ENCODE results near the gene PLEKHB2. TPM values are rescaled to one million over a fixed set of nuclear protein-coding genes. Genes with fewer than 3 reads are reported as not detected.

The PLEKHB2 gene
- total and polyA plus RNA-seq, 2 experiments from 2014 or later: 39.8 to 99.2 TPM

DNA sequence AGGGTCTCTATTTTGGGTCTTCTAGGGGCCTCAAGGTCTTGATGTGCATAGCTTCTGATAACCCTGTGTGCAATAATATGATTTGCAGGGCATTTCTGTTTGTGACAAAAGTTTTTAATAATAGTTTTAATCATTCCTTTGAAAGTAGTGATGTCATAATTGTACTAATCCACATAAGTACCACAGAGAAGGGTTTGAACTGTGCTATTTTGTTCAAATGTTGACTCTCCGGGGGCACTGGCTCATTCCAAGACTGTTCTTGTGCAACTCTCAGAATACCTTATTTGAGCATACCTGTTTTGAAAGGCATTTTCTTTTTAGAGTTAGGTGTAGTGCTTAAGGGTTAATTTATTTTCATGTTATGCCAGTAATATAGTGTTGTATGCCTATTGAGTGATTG lies 41.6 kb downstream of the PLEKHB2 start:
- TF ChIP-seq, protein P1, sequence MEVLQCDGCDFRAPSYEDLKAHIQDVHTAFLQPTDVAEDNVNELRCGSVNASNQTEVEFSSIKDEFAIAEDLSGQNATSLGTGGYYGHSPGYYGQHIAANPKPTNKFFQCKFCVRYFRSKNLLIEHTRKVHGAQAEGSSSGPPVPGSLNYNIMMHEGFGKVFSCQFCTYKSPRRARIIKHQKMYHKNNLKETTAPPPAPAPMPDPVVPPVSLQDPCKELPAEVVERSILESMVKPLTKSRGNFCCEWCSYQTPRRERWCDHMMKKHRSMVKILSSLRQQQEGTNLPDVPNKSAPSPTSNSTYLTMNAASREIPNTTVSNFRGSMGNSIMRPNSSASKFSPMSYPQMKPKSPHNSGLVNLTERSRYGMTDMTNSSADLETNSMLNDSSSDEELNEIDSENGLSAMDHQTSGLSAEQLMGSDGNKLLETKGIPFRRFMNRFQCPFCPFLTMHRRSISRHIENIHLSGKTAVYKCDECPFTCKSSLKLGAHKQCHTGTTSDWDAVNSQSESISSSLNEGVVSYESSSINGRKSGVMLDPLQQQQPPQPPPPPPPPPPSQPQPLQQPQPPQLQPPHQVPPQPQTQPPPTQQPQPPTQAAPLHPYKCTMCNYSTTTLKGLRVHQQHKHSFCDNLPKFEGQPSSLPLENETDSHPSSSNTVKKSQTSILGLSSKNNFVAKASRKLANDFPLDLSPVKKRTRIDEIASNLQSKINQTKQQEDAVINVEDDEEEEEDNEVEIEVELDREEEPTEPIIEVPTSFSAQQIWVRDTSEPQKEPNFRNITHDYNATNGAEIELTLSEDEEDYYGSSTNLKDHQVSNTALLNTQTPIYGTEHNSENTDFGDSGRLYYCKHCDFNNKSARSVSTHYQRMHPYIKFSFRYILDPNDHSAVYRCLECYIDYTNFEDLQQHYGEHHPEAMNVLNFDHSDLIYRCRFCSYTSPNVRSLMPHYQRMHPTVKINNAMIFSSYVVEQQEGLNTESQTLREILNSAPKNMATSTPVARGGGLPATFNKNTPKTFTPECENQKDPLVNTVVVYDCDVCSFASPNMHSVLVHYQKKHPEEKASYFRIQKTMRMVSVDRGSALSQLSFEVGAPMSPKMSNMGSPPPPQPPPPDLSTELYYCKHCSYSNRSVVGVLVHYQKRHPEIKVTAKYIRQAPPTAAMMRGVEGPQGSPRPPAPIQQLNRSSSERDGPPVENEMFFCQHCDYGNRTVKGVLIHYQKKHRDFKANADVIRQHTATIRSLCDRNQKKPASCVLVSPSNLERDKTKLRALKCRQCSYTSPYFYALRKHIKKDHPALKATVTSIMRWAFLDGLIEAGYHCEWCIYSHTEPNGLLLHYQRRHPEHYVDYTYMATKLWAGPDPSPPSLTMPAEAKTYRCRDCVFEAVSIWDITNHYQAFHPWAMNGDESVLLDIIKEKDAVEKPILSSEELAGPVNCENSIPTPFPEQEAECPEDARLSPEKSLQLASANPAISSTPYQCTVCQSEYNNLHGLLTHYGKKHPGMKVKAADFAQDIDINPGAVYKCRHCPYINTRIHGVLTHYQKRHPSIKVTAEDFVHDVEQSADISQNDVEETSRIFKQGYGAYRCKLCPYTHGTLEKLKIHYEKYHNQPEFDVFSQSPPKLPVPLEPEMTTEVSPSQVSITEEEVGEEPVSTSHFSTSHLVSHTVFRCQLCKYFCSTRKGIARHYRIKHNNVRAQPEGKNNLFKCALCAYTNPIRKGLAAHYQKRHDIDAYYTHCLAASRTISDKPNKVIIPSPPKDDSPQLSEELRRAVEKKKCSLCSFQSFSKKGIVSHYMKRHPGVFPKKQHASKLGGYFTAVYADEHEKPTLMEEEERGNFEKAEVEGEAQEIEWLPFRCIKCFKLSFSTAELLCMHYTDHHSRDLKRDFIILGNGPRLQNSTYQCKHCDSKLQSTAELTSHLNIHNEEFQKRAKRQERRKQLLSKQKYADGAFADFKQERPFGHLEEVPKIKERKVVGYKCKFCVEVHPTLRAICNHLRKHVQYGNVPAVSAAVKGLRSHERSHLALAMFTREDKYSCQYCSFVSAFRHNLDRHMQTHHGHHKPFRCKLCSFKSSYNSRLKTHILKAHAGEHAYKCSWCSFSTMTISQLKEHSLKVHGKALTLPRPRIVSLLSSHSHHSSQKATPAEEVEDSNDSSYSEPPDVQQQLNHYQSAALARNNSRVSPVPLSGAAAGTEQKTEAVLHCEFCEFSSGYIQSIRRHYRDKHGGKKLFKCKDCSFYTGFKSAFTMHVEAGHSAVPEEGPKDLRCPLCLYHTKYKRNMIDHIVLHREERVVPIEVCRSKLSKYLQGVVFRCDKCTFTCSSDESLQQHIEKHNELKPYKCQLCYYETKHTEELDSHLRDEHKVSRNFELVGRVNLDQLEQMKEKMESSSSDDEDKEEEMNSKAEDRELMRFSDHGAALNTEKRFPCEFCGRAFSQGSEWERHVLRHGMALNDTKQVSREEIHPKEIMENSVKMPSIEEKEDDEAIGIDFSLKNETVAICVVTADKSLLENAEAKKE (CRISPR knock-in tag; IDR thresholded peaks at IDR 0.05): no peak
- TF ChIP-seq ZNF114 (CRISPR knock-in tag; IDR thresholded peaks at IDR 0.05) (no peak), ZNF331 (CRISPR knock-in tag; IDR thresholded peaks at IDR 0.05; ENCODE audit: low read depth) (no peak), POLR2AphosphoS5 (IDR thresholded peaks at IDR 0.05; ENCODE audit: low read depth) (no peak), CTCF (conservative IDR thresholded peaks at IDR 0.05; ENCODE audit: low read depth in 2 of 2) (no peak), JUNB (IDR thresholded peaks at IDR 0.05; ENCODE audit: unreplicated experiment) (no peak), STAT1 (IDR thresholded peaks at IDR 0.05; ENCODE audit: unreplicated experiment) (no peak), NANOG (IDR thresholded peaks at IDR 0.05; ENCODE audit: borderline replicate concordance) (no peak), EZH2phosphoT487 (IDR thresholded peaks at IDR 0.05; ENCODE audit: unreplicated experiment) (no peak), EZH2 (IDR thresholded peaks at IDR 0.05; ENCODE audit: low read depth, unreplicated experiment) (no peak), CREB1 (CRISPR knock-in tag; IDR thresholded peaks at IDR 0.05; ENCODE audit: low read depth) (no peak)
- TF ChIP-seq, protein P2, sequence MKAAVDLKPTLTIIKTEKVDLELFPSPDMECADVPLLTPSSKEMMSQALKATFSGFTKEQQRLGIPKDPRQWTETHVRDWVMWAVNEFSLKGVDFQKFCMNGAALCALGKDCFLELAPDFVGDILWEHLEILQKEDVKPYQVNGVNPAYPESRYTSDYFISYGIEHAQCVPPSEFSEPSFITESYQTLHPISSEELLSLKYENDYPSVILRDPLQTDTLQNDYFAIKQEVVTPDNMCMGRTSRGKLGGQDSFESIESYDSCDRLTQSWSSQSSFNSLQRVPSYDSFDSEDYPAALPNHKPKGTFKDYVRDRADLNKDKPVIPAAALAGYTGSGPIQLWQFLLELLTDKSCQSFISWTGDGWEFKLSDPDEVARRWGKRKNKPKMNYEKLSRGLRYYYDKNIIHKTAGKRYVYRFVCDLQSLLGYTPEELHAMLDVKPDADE (IDR thresholded peaks at IDR 0.05): no peak
- TF ChIP-seq, protein P3, sequence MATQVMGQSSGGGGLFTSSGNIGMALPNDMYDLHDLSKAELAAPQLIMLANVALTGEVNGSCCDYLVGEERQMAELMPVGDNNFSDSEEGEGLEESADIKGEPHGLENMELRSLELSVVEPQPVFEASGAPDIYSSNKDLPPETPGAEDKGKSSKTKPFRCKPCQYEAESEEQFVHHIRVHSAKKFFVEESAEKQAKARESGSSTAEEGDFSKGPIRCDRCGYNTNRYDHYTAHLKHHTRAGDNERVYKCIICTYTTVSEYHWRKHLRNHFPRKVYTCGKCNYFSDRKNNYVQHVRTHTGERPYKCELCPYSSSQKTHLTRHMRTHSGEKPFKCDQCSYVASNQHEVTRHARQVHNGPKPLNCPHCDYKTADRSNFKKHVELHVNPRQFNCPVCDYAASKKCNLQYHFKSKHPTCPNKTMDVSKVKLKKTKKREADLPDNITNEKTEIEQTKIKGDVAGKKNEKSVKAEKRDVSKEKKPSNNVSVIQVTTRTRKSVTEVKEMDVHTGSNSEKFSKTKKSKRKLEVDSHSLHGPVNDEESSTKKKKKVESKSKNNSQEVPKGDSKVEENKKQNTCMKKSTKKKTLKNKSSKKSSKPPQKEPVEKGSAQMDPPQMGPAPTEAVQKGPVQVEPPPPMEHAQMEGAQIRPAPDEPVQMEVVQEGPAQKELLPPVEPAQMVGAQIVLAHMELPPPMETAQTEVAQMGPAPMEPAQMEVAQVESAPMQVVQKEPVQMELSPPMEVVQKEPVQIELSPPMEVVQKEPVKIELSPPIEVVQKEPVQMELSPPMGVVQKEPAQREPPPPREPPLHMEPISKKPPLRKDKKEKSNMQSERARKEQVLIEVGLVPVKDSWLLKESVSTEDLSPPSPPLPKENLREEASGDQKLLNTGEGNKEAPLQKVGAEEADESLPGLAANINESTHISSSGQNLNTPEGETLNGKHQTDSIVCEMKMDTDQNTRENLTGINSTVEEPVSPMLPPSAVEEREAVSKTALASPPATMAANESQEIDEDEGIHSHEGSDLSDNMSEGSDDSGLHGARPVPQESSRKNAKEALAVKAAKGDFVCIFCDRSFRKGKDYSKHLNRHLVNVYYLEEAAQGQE (IDR thresholded peaks at IDR 0.05; ENCODE audit: unreplicated experiment): no peak
- DNase-seq (ENCODE audit: low spot score) (no peak), ATAC-seq (no peak)
- Histone ChIP-seq H3K9me2 (ENCODE audit: insufficient read depth) (no peaks in the 10 kb centered on the region), H3F3A (replicated peaks; ENCODE audit: low read depth) (no peaks in the 10 kb centered on the region), H4K20me1 (replicated peaks; ENCODE audit: insufficient read depth) (peaks cover 28% of the 10 kb centered on the region), H3K4me1 (ENCODE audit: insufficient read depth) (no peaks in the 10 kb centered on the region), H2AFZ (no peak overlapping the region), H3K27me3 (ENCODE audit: insufficient read depth) (no peaks in the 10 kb centered on the region), H3K4me2 (no peak overlapping the region), H3K4me3 (no peak overlapping the region), H3K79me2 (replicated peaks; ENCODE audit: insufficient read depth) (peaks cover 17% of the 10 kb centered on the region), H3K27ac (ENCODE audit: low read depth) (no peak overlapping the region), H3K36me3 (ENCODE audit: insufficient read depth) (peaks cover 5% of the 10 kb centered on the region)
- H3K9me3 Mint-ChIP-seq: no peaks in the 10 kb centered on the region; the same call in 2 of the 3 replicates
- H3K27ac Mint-ChIP-seq: no peak overlapping the region
- H3K27me3 Mint-ChIP-seq (ENCODE audit: insufficient read depth, low read depth, poor library complexity): peaks cover 8% of the 10 kb centered on the region
- H3K4me3 Mint-ChIP-seq: no peak overlapping the region
- no peaks in the 10 kb centered on the region for H3K4me1 Mint-ChIP-seq
- H3K36me3 Mint-ChIP-seq (ENCODE audit: low read depth): peaks cover 53% of the 10 kb centered on the region

Measured in GM23338 (cell line).